H1 (cell line): Measurements from ENCODE around the gene PRICKLE3. TPM values are rescaled to one million over a fixed set of nuclear protein-coding genes. Genes with fewer than 3 reads are reported as not detected.

Experiments
- BRCA1 ChIP-seq: IDR thresholded peaks from 2 replicates; pipeline ENCODE4 v1.6.1; 2012; ENCODE audit warnings: low read depth, low read length, improper control_type of control experiment
- CHD2 ChIP-seq: IDR thresholded peaks from 2 replicates; pipeline ENCODE4 v1.6.1; 2012; ENCODE audit warnings: low read length, improper control_type of control experiment
- CREB1 ChIP-seq: IDR thresholded peaks from 2 replicates; pipeline ENCODE4 v1.6.1; 2012; ENCODE audit warnings: inconsistent platforms
- CTCF ChIP-seq, 3 experiments: IDR thresholded peaks; 1 replicate in 2 of 3; 2 replicates in 1 of 3; pipeline versions ENCODE4 v1.5.1 to v1.6.1; 2011; ENCODE audit warnings: low read length in 3 of 3, mild to moderate bottlenecking in 3 of 3, inconsistent platforms in 2 of 3, low read depth in 1 of 3, moderate library complexity in 1 of 3; ENCODE audit not compliant: insufficient read depth in 1 of 3; ENCODE audit errors: control extremely low read depth in 1 of 3
- E2F6 ChIP-seq: IDR thresholded peaks from 2 replicates; pipeline ENCODE4 v1.6.1; 2012; ENCODE audit warnings: inconsistent platforms
- FOSL1 ChIP-seq: IDR thresholded peaks from 2 replicates; pipeline ENCODE4 v1.6.1; 2011; ENCODE audit warnings: mild to moderate bottlenecking, low read depth, low read length, moderate library complexity; ENCODE audit not compliant: insufficient read depth
- GABPA ChIP-seq: IDR thresholded peaks from 2 replicates; pipeline ENCODE4 v1.6.1; 2011; ENCODE audit warnings: mild to moderate bottlenecking, low read length, moderate library complexity, borderline replicate concordance; ENCODE audit not compliant: insufficient read depth
- HDAC2 ChIP-seq, 2 experiments: fragments of 300-600 bp in 1 of 2; sonication (generic) in 1 of 2; IDR thresholded peaks; 2 replicates each; pipeline ENCODE4 v1.6.1; 2011 to 2012; ENCODE audit warnings: low read depth in 2 of 2, low read length in 2 of 2, mild to moderate bottlenecking in 2 of 2, moderate library complexity in 2 of 2, borderline replicate concordance in 1 of 2, inconsistent platforms in 1 of 2
- JUND ChIP-seq: IDR thresholded peaks from 2 replicates; pipeline ENCODE4 v1.6.1; 2011; ENCODE audit warnings: mild to moderate bottlenecking, improper control_type of control experiment, low read length
- KDM5A ChIP-seq: fragments of 200-600 bp; IDR thresholded peaks from 2 replicates; pipeline ENCODE4 v1.7.1; 2012; ENCODE audit warnings: mild to moderate bottlenecking, low read length, inconsistent platforms, mixed read lengths
- MAFK ChIP-seq: IDR thresholded peaks from 2 replicates; pipeline ENCODE4 v1.6.1; 2012; ENCODE audit warnings: low read depth, mild to moderate bottlenecking, improper control_type of control experiment, low read length
- MAX ChIP-seq: IDR thresholded peaks from 2 replicates; pipeline ENCODE4 v1.6.1; 2012; ENCODE audit warnings: inconsistent platforms
- NRF1 ChIP-seq: IDR thresholded peaks from 2 replicates; pipeline ENCODE4 v1.6.1; 2011; ENCODE audit warnings: mild to moderate bottlenecking, low read depth, low read length, improper control_type of control experiment
- POLR2A ChIP-seq, 2 experiments: IDR thresholded peaks; 1 replicate in 1 of 2; 2 replicates in 1 of 2; pipeline ENCODE4 v1.6.1; 2011; ENCODE audit warnings: low read depth in 2 of 2, low read length in 2 of 2, mild to moderate bottlenecking in 2 of 2; ENCODE audit errors: control extremely low read depth in 1 of 2
- POLR2AphosphoS5 ChIP-seq: IDR thresholded peaks from 2 replicates; pipeline ENCODE4 v1.6.1; 2011; ENCODE audit warnings: low read depth, low read length
- RBBP5 ChIP-seq: IDR thresholded peaks from 2 replicates; pipeline ENCODE4 v1.7.1; 2012; ENCODE audit warnings: low read depth, mild to moderate bottlenecking, inconsistent platforms, low read length, moderate library complexity, borderline replicate concordance
- SAP30 ChIP-seq: fragments of 300-600 bp; sonication (generic); IDR thresholded peaks from 2 replicates; pipeline ENCODE4 v1.7.1; 2012; ENCODE audit warnings: low read length, moderate library complexity, mild to moderate bottlenecking, inconsistent platforms; ENCODE audit not compliant: insufficient read depth, insufficient replicate concordance
- SP1 ChIP-seq: IDR thresholded peaks from 2 replicates; pipeline ENCODE4 v1.6.1; 2011; ENCODE audit warnings: low read depth, low read length
- SRF ChIP-seq: IDR thresholded peaks from 2 replicates; pipeline ENCODE4 v1.6.1; 2011; ENCODE audit warnings: mild to moderate bottlenecking, low read depth, low read length, moderate library complexity
- SUZ12 ChIP-seq: fragments of 200-600 bp; sonication (generic); IDR thresholded peaks from 2 replicates; pipeline ENCODE4 v1.6.1; 2012; ENCODE audit warnings: mild to moderate bottlenecking, inconsistent platforms, low read length, moderate library complexity, mixed read lengths
- TAF1 ChIP-seq: IDR thresholded peaks from 2 replicates; pipeline ENCODE4 v1.6.1; 2011; ENCODE audit warnings: mild to moderate bottlenecking, low read depth, low read length
- TBP ChIP-seq: IDR thresholded peaks from 2 replicates; pipeline ENCODE4 v1.6.1; 2011; ENCODE audit warnings: low read depth, low read length, improper control_type of control experiment
- polyA plus RNA-seq, 7 experiments: library from polyadenylated mRNA; depleted of rRNA in 3 of 7; stranded (reverse) in 5 of 7; unstranded in 2 of 7; fragments of >200 nt in 5 of 7; fragments of 200-250 nt in 2 of 7; gene quantifications; 1 replicate in 5 of 7; 2 replicates in 1 of 7; 4 replicates in 1 of 7; pipeline versions ENCODE4 v1.2.1 to v1.2.3, GENCODE V29; 2011 to 2013; ENCODE audit warnings: missing spikeins in 2 of 7, mixed read lengths in 2 of 7
- total RNA-seq: library from RNA; stranded (reverse); fragmentation: NEBNext Ultra II Directional; extraction: Animal tissue kit (Norgen Biotek cat#: 25700); gene quantifications from 2 replicates; pipeline ENCODE4 v1.2.1, GENCODE V29; 2021

PRICKLE3 gene
- total and polyA plus RNA-seq, 2 of the 8 experiments (the other 6 are each of a cell fraction or from before 2014, with no cell fraction given), result 9.1 to 10.6 TPM

- TF ChIP-seq BRCA1, result no peak
- no peak for TF ChIP-seq FOSL1
- no peak for TF ChIP-seq RBBP5
- peak; percentile 66 for TF ChIP-seq NRF1
- TF ChIP-seq SUZ12, result no peak
- no peak for TF ChIP-seq E2F6
- no peak for TF ChIP-seq HDAC2 (IDR thresholded peaks at IDR 0.05; ENCODE audit: borderline replicate concordance in 1 of 2, low read depth in 2 of 2, low read length in 2 of 2)
- TF ChIP-seq TAF1, result no peak
- no peak for TF ChIP-seq SP1
- peak in 2 of 3 experiments; percentile 70 to 73; a peak in 3 of 4 replicates for TF ChIP-seq CTCF (IDR thresholded peaks at IDR 0.05; ENCODE audit: control extremely low read depth in 1 of 3, insufficient read depth in 1 of 3, low read depth in 1 of 3, low read length in 3 of 3)
- no peak for TF ChIP-seq GABPA
- TF ChIP-seq TBP, result no peak
- TF ChIP-seq KDM5A, result no peak
- no peak for TF ChIP-seq JUND
- no peak for TF ChIP-seq POLR2A (IDR thresholded peaks at IDR 0.05; ENCODE audit: control extremely low read depth in 1 of 2, low read depth in 2 of 2, low read length in 2 of 2)
- no peak for TF ChIP-seq SAP30
- TF ChIP-seq CREB1, result peak; percentile 73
- no peak for TF ChIP-seq MAFK
- no peak for TF ChIP-seq CHD2
- TF ChIP-seq SRF, result no peak
- TF ChIP-seq POLR2AphosphoS5, result no peak
- no peak for TF ChIP-seq MAX
These were observed 22.4 kb downstream of the PRICKLE3 start (continued) for GRCh38 chrX:49163555-49164419.
